ENCODE data around the gene RCOR1.
"Not testable (repeated sequence)": the region's sequence is repeated elsewhere in the genome, so short reads cannot be mapped to it uniquely, and the experiment has no call there.

The RCOR1 gene

GRCh38 chr14:102570334-102570995, 22.0 kb upstream of the RCOR1 start:
- no peak for DNase-seq (ENCODE audit: low read depth in 2 of 3, low spot score in 1 of 3)

GRCh38 chr14:102571043-102571442, 21.4 kb upstream of the RCOR1 start:
- DNase-seq (ENCODE audit: low read depth in 2 of 3, low spot score in 1 of 3) = no peak

- DNase-seq (ENCODE audit: low read depth in 2 of 3, low spot score in 1 of 3) = no peak
These were observed 20.9 kb upstream of the RCOR1 start for GRCh38 chr14:102571478-102572042.

- DNase-seq (ENCODE audit: low read depth in 2 of 3, low spot score in 1 of 3) = not testable (repeated sequence)
These were observed 19.3 kb upstream of the RCOR1 start for GRCh38 chr14:102573161-102573560.

- DNase-seq (ENCODE audit: low read depth in 2 of 3, low spot score in 1 of 3) = no peak
These were observed 18.8 kb upstream of the RCOR1 start for GRCh38 chr14:102573591-102574046.

GRCh38 chr14:102574281-102575159, 17.9 kb upstream of the RCOR1 start:
- no peak for DNase-seq (ENCODE audit: low read depth in 2 of 3, low spot score in 1 of 3)

GRCh38 chr14:102575160-102575845, 17.1 kb upstream of the RCOR1 start:
- DNase-seq (ENCODE audit: low read depth in 2 of 3, low spot score in 1 of 3) = no peak

GRCh38 chr14:102575846-102576428, 16.5 kb upstream of the RCOR1 start:
- not testable (repeated sequence) for DNase-seq (ENCODE audit: low read depth in 2 of 3, low spot score in 1 of 3)

- DNase-seq (ENCODE audit: low read depth in 2 of 3, low spot score in 1 of 3) = no peak
These were observed 13.6 kb upstream of the RCOR1 start for GRCh38 chr14:102578821-102579220.

- no peak for DNase-seq (ENCODE audit: low read depth in 2 of 3, low spot score in 1 of 3)
These were observed 12.5 kb upstream of the RCOR1 start for GRCh38 chr14:102579696-102580549.

- no peak for DNase-seq (ENCODE audit: low read depth in 2 of 3, low spot score in 1 of 3)
These were observed 11.8 kb upstream of the RCOR1 start for GRCh38 chr14:102580550-102581110.

GRCh38 chr14:102581193-102581592, 11.3 kb upstream of the RCOR1 start:
- no peak for DNase-seq (ENCODE audit: low read depth in 2 of 3, low spot score in 1 of 3)

GRCh38 chr14:102583726-102584125, 8.7 kb upstream of the RCOR1 start:
- DNase-seq (ENCODE audit: low read depth in 2 of 3, low spot score in 1 of 3) = no peak

- no peak for DNase-seq (ENCODE audit: low read depth in 2 of 3, low spot score in 1 of 3)
These were observed 7.3 kb upstream of the RCOR1 start for GRCh38 chr14:102584871-102585869.

- DNase-seq (ENCODE audit: low read depth in 2 of 3, low spot score in 1 of 3) = no peak
These were observed 5.9 kb upstream of the RCOR1 start for GRCh38 chr14:102586420-102587104.

GRCh38 chr14:102588821-102589220, 3.6 kb upstream of the RCOR1 start:
- DNase-seq (ENCODE audit: low read depth in 2 of 3, low spot score in 1 of 3) = no peak

- no peak for DNase-seq (ENCODE audit: low read depth in 2 of 3, low spot score in 1 of 3)
These were observed 2.6 kb upstream of the RCOR1 start for GRCh38 chr14:102589761-102590290.

- DNase-seq (ENCODE audit: low read depth in 2 of 3, low spot score in 1 of 3) = no peak
These were observed 1.8 kb upstream of the RCOR1 start for GRCh38 chr14:102590667-102591099.

Measured in stimulated activated CD4-positive, alpha-beta T cell treated with anti-CD3 and anti-CD28 coated beads, Interleukin-12 subunit alpha, Interleukin-12 subunit beta, amount 100 ng/mL, for 48 hours (primary cell).